Dendritic cell treated with granulocyte-macrophage colony-stimulating factor and Interleukin-4, amounts not matched to agents 40 ng/mL and 50 ng/mL, for 4 days (primary cell): ENCODE results near the gene TTR.

Experiments
- H3K27ac Mint-ChIP-seq: one replicate; pipeline ENCODE4 v1.8.0; 2022; ENCODE audit warnings: mild to moderate bottlenecking, mixed read lengths
- H3K27me3 Mint-ChIP-seq: one replicate; pipeline ENCODE4 v1.8.0; 2022; ENCODE audit warnings: mild to moderate bottlenecking, mixed read lengths
- H3K36me3 Mint-ChIP-seq: one replicate; pipeline ENCODE4 v1.8.0; 2022; ENCODE audit warnings: low read depth, mixed read lengths
- H3K4me1 Mint-ChIP-seq: one replicate; pipeline ENCODE4 v1.8.0; 2022; ENCODE audit warnings: low read depth, mixed read lengths
- H3K4me3 Mint-ChIP-seq: one replicate; pipeline ENCODE4 v1.8.0; 2022; ENCODE audit warnings: mild to moderate bottlenecking, moderate library complexity, mixed read lengths
- H3K9me3 Mint-ChIP-seq: one replicate; pipeline ENCODE4 v1.8.0; 2022; ENCODE audit warnings: mixed read lengths
- intact Hi-C: fragments of 100-400 bp; cut with micrococcal nuclease; formaldehyde crosslinking; loops from one replicate; pipeline ENCODE4 v1.15.0; 2022

TTR gene

GRCh38 chr18:31643003-31643402 lies 51.3 kb downstream of the TTR start:
- Mint-ChIP-seq H3K36me3 (no peaks in the 10 kb centered on the region), H3K27ac (no peak overlapping the region), H3K4me1 (peaks cover 8% of the 10 kb centered on the region), H3K27me3 (no peaks in the 10 kb centered on the region), H3K9me3 (no peaks in the 10 kb centered on the region), H3K4me3 (no peak overlapping the region)
- intact Hi-C loops = no loop called here

GRCh38 chr18:31645411-31645810 lies 53.7 kb downstream of the TTR start:
- Mint-ChIP-seq H3K9me3 (no peaks in the 10 kb centered on the region), H3K27me3 (no peaks in the 10 kb centered on the region), H3K4me1 (peaks cover 8% of the 10 kb centered on the region), H3K36me3 (no peaks in the 10 kb centered on the region), H3K27ac (no peak overlapping the region), H3K4me3 (no peak overlapping the region)
- intact Hi-C loops = no loop called here

GRCh38 chr18:31646332-31647126 lies 54.9 kb downstream of the TTR start:
- H3K4me1 Mint-ChIP-seq = peaks cover 8% of the 10 kb centered on the region
- H3K36me3 Mint-ChIP-seq = no peaks in the 10 kb centered on the region
- H3K9me3 Mint-ChIP-seq = no peaks in the 10 kb centered on the region
- H3K27ac Mint-ChIP-seq = peak overlapping the region; percentile 12
- H3K4me3 Mint-ChIP-seq = no peak overlapping the region
- H3K27me3 Mint-ChIP-seq = no peaks in the 10 kb centered on the region
- intact Hi-C loops = no loop called here

- peaks cover 13% of the 10 kb centered on the region for H3K4me1 Mint-ChIP-seq
- no peak overlapping the region for H3K4me3 Mint-ChIP-seq
- H3K27me3 Mint-ChIP-seq = no peaks in the 10 kb centered on the region
- no peaks in the 10 kb centered on the region for H3K36me3 Mint-ChIP-seq
- no peaks in the 10 kb centered on the region for H3K9me3 Mint-ChIP-seq
- no peak overlapping the region for H3K27ac Mint-ChIP-seq
- intact Hi-C loops = no loop called here
Measured at GRCh38 chr18:31647127-31647753, 55.6 kb downstream of the TTR start.
